ENCODE results near the gene LPP.
A peak's percentile ranks its signal among the peaks of the same experiment; 100 is the strongest.

The LPP gene

GRCh38 chr3:188184649-188185048 lies 30.7 kb downstream of the LPP start:
- no peak overlapping the region for H2BK120ac ChIP-seq (ENCODE audit: low read depth, low read length)
- no peak overlapping the region for H3K27ac ChIP-seq (ENCODE audit: low read depth, low read length)
- no peak overlapping the region for H3K9ac ChIP-seq (ENCODE audit: low read length)
- no peak for DNase-seq
- H2BK15ac ChIP-seq (replicated peaks; ENCODE audit: low read depth), result no peak overlapping the region
- H3K36me3 ChIP-seq (ENCODE audit: control insufficient read depth, insufficient read depth, low read length), result no peaks in the 10 kb centered on the region
- H3K56ac ChIP-seq (ENCODE audit: low read length), result no peak overlapping the region
- no peak overlapping the region for H2BK5ac ChIP-seq (ENCODE audit: low read length)
- H3K18ac ChIP-seq (ENCODE audit: low read length), result no peak overlapping the region
- H4K5ac ChIP-seq (ENCODE audit: low read length), result no peak overlapping the region
- peaks cover 20% of the 10 kb centered on the region for H3K79me1 ChIP-seq (ENCODE audit: low read length)
- H3K4me2 ChIP-seq (ENCODE audit: low read length), result no peak overlapping the region
- H3K27me3 ChIP-seq (ENCODE audit: insufficient read depth, low read length, poor library complexity), result no peaks in the 10 kb centered on the region
- H3K79me2 ChIP-seq (ENCODE audit: control insufficient read depth, insufficient read depth, low read length), result peaks cover 7% of the 10 kb centered on the region
- no peak overlapping the region for H3K23ac ChIP-seq (ENCODE audit: low read length)
- no peak overlapping the region for H2AK5ac ChIP-seq (ENCODE audit: low read length)
- WGBS (ENCODE audit: extremely low coverage, insufficient coverage, low lambda C conversion rate), result no CpG with 5 or more reads among the region's 3 CpGs
- no peak overlapping the region for H4K8ac ChIP-seq (ENCODE audit: low read depth, low read length)
- no peak overlapping the region for H3K4me3 ChIP-seq (ENCODE audit: low read length)
- H3K4ac ChIP-seq (ENCODE audit: low read depth, low read length), result no peak overlapping the region
- peaks cover 7% of the 10 kb centered on the region for H3K4me1 ChIP-seq (ENCODE audit: control insufficient read depth, low read depth, low read length)

- peak; percentile 55 for DNase-seq
- Histone ChIP-seq H4K8ac (ENCODE audit: low read depth, low read length) (no peak overlapping the region), H3K27me3 (ENCODE audit: insufficient read depth, low read length, poor library complexity) (no peaks in the 10 kb centered on the region), H3K4me1 (ENCODE audit: control insufficient read depth, low read depth, low read length) (peaks cover 7% of the 10 kb centered on the region), H3K9ac (ENCODE audit: low read length) (no peak overlapping the region), H2AK5ac (ENCODE audit: low read length) (no peak overlapping the region), H3K4me2 (ENCODE audit: low read length) (no peak overlapping the region), H3K27ac (ENCODE audit: low read depth, low read length) (no peak overlapping the region), H4K5ac (ENCODE audit: low read length) (no peak overlapping the region), H3K4ac (ENCODE audit: low read depth, low read length) (no peak overlapping the region), H2BK15ac (replicated peaks; ENCODE audit: low read depth) (no peak overlapping the region), H2BK120ac (ENCODE audit: low read depth, low read length) (no peak overlapping the region), H3K36me3 (ENCODE audit: control insufficient read depth, insufficient read depth, low read length) (no peaks in the 10 kb centered on the region), H3K4me3 (ENCODE audit: low read length) (no peak overlapping the region), H3K23ac (ENCODE audit: low read length) (no peak overlapping the region), H3K18ac (ENCODE audit: low read length) (no peak overlapping the region), H3K56ac (ENCODE audit: low read length) (no peak overlapping the region), H3K79me1 (ENCODE audit: low read length) (peaks cover 18% of the 10 kb centered on the region), H3K79me2 (ENCODE audit: control insufficient read depth, insufficient read depth, low read length) (peaks cover 6% of the 10 kb centered on the region), H2BK5ac (ENCODE audit: low read length) (no peak overlapping the region)
- no CpG with 5 or more reads among the region's 7 CpGs for WGBS (ENCODE audit: extremely low coverage, insufficient coverage, low lambda C conversion rate)
Observed at GRCh38 chr3:188185717-188186251, 31.8 kb downstream of the LPP start.

GRCh38 chr3:188187053-188187452 lies 33.1 kb downstream of the LPP start:
- Histone ChIP-seq H2BK15ac (replicated peaks; ENCODE audit: low read depth) (no peak overlapping the region), H4K8ac (ENCODE audit: low read depth, low read length) (no peak overlapping the region), H3K27ac (ENCODE audit: low read depth, low read length) (no peak overlapping the region), H3K79me1 (ENCODE audit: low read length) (peaks cover 16% of the 10 kb centered on the region), H3K56ac (ENCODE audit: low read length) (no peak overlapping the region), H2BK5ac (ENCODE audit: low read length) (no peak overlapping the region), H3K23ac (ENCODE audit: low read length) (no peak overlapping the region), H3K9ac (ENCODE audit: low read length) (no peak overlapping the region), H4K5ac (ENCODE audit: low read length) (no peak overlapping the region), H3K18ac (ENCODE audit: low read length) (no peak overlapping the region), H2BK120ac (ENCODE audit: low read depth, low read length) (no peak overlapping the region), H3K4me1 (ENCODE audit: control insufficient read depth, low read depth, low read length) (peaks cover 7% of the 10 kb centered on the region), H3K36me3 (ENCODE audit: control insufficient read depth, insufficient read depth, low read length) (no peaks in the 10 kb centered on the region), H3K4ac (ENCODE audit: low read depth, low read length) (no peak overlapping the region), H2AK5ac (ENCODE audit: low read length) (no peak overlapping the region), H3K79me2 (ENCODE audit: control insufficient read depth, insufficient read depth, low read length) (peaks cover 7% of the 10 kb centered on the region), H3K4me2 (ENCODE audit: low read length) (no peak overlapping the region), H3K4me3 (ENCODE audit: low read length) (no peak overlapping the region), H3K27me3 (ENCODE audit: insufficient read depth, low read length, poor library complexity) (no peaks in the 10 kb centered on the region)
- WGBS (ENCODE audit: extremely low coverage, insufficient coverage, low lambda C conversion rate), result no CpG with 5 or more reads among the region's 2 CpGs
- DNase-seq, result no peak

- Histone ChIP-seq H2AK5ac (ENCODE audit: low read length) (no peak overlapping the region), H2BK5ac (ENCODE audit: low read length) (no peak overlapping the region), H3K36me3 (ENCODE audit: control insufficient read depth, insufficient read depth, low read length) (no peaks in the 10 kb centered on the region), H4K8ac (ENCODE audit: low read depth, low read length) (no peak overlapping the region), H3K27me3 (ENCODE audit: insufficient read depth, low read length, poor library complexity) (no peaks in the 10 kb centered on the region), H2BK15ac (replicated peaks; ENCODE audit: low read depth) (no peak overlapping the region), H3K9ac (ENCODE audit: low read length) (no peak overlapping the region), H3K79me2 (ENCODE audit: control insufficient read depth, insufficient read depth, low read length) (peaks cover 8% of the 10 kb centered on the region), H3K23ac (ENCODE audit: low read length) (no peak overlapping the region), H3K4ac (ENCODE audit: low read depth, low read length) (no peak overlapping the region), H3K79me1 (ENCODE audit: low read length) (peaks cover 11% of the 10 kb centered on the region), H3K18ac (ENCODE audit: low read length) (no peak overlapping the region), H3K4me3 (ENCODE audit: low read length) (no peak overlapping the region), H4K5ac (ENCODE audit: low read length) (no peak overlapping the region), H3K4me2 (ENCODE audit: low read length) (no peak overlapping the region), H2BK120ac (ENCODE audit: low read depth, low read length) (no peak overlapping the region), H3K4me1 (ENCODE audit: control insufficient read depth, low read depth, low read length) (peaks cover 7% of the 10 kb centered on the region), H3K56ac (ENCODE audit: low read length) (no peak overlapping the region), H3K27ac (ENCODE audit: low read depth, low read length) (no peak overlapping the region)
- no peak for DNase-seq
Observed at GRCh38 chr3:188188911-188189310, 35.0 kb downstream of the LPP start.

GRCh38 chr3:188191460-188191859 lies 37.5 kb downstream of the LPP start:
- peaks cover 12% of the 10 kb centered on the region for H3K79me1 ChIP-seq (ENCODE audit: low read length)
- no peak overlapping the region for H3K9ac ChIP-seq (ENCODE audit: low read length)
- H3K18ac ChIP-seq (ENCODE audit: low read length), result no peak overlapping the region
- H2BK120ac ChIP-seq (ENCODE audit: low read depth, low read length), result no peak overlapping the region
- H3K4ac ChIP-seq (ENCODE audit: low read depth, low read length), result no peak overlapping the region
- no peak overlapping the region for H3K4me2 ChIP-seq (ENCODE audit: low read length)
- no peak overlapping the region for H4K8ac ChIP-seq (ENCODE audit: low read depth, low read length)
- no peak overlapping the region for H3K27ac ChIP-seq (ENCODE audit: low read depth, low read length)
- WGBS (ENCODE audit: extremely low coverage, insufficient coverage, low lambda C conversion rate), result no CpG with 5 or more reads among the region's 3 CpGs
- DNase-seq, result no peak
- H3K79me2 ChIP-seq (ENCODE audit: control insufficient read depth, insufficient read depth, low read length), result peaks cover 5% of the 10 kb centered on the region
- no peaks in the 10 kb centered on the region for H3K27me3 ChIP-seq (ENCODE audit: insufficient read depth, low read length, poor library complexity)
- no peak overlapping the region for H2BK5ac ChIP-seq (ENCODE audit: low read length)
- H4K5ac ChIP-seq (ENCODE audit: low read length), result no peak overlapping the region
- no peak overlapping the region for H3K56ac ChIP-seq (ENCODE audit: low read length)
- no peaks in the 10 kb centered on the region for H3K36me3 ChIP-seq (ENCODE audit: control insufficient read depth, insufficient read depth, low read length)
- H2BK15ac ChIP-seq (replicated peaks; ENCODE audit: low read depth), result no peak overlapping the region
- H2AK5ac ChIP-seq (ENCODE audit: low read length), result no peak overlapping the region
- no peak overlapping the region for H3K23ac ChIP-seq (ENCODE audit: low read length)
- H3K4me1 ChIP-seq (ENCODE audit: control insufficient read depth, low read depth, low read length), result peaks cover 5% of the 10 kb centered on the region
- no peak overlapping the region for H3K4me3 ChIP-seq (ENCODE audit: low read length)

- Histone ChIP-seq H4K5ac (ENCODE audit: low read length) (no peak overlapping the region), H2BK15ac (replicated peaks; ENCODE audit: low read depth) (no peak overlapping the region), H3K27me3 (ENCODE audit: insufficient read depth, low read length, poor library complexity) (no peaks in the 10 kb centered on the region), H3K9ac (ENCODE audit: low read length) (no peak overlapping the region), H3K36me3 (ENCODE audit: control insufficient read depth, insufficient read depth, low read length) (no peaks in the 10 kb centered on the region), H3K27ac (ENCODE audit: low read depth, low read length) (no peak overlapping the region), H3K4me3 (ENCODE audit: low read length) (no peak overlapping the region), H3K79me2 (ENCODE audit: control insufficient read depth, insufficient read depth, low read length) (peaks cover 5% of the 10 kb centered on the region), H3K4me1 (ENCODE audit: control insufficient read depth, low read depth, low read length) (peaks cover 8% of the 10 kb centered on the region), H2BK120ac (ENCODE audit: low read depth, low read length) (no peak overlapping the region), H4K8ac (ENCODE audit: low read depth, low read length) (no peak overlapping the region), H3K4me2 (ENCODE audit: low read length) (no peak overlapping the region), H3K23ac (ENCODE audit: low read length) (no peak overlapping the region), H3K18ac (ENCODE audit: low read length) (no peak overlapping the region), H2AK5ac (ENCODE audit: low read length) (no peak overlapping the region), H3K56ac (ENCODE audit: low read length) (no peak overlapping the region), H3K79me1 (ENCODE audit: low read length) (peaks cover 15% of the 10 kb centered on the region), H2BK5ac (ENCODE audit: low read length) (no peak overlapping the region), H3K4ac (ENCODE audit: low read depth, low read length) (no peak overlapping the region)
- WGBS (ENCODE audit: extremely low coverage, insufficient coverage, low lambda C conversion rate), result no CpG with 5 or more reads among the region's 2 CpGs
- DNase-seq, result no peak
Observed at GRCh38 chr3:188192034-188192433, 38.1 kb downstream of the LPP start.
